ENCODE results near the gene KAZN.

KAZN gene

GRCh38 chr1:14713077-14713476 is 114.6 kb downstream of the KAZN start:
- no peak overlapping the region for H3K4me3 ChIP-seq (ENCODE audit: low read depth, low read length)
- TF ChIP-seq CTCF (IDR thresholded peaks at IDR 0.05; ENCODE audit: control insufficient read depth, extremely low read depth, insufficient read depth), result no peak
- no peak for DNase-seq (ENCODE audit: low read depth)

GRCh38 chr1:14715266-14715665 is 116.8 kb downstream of the KAZN start:
- H3K4me3 ChIP-seq (ENCODE audit: low read depth, low read length), result no peak overlapping the region
- no peak for TF ChIP-seq CTCF (IDR thresholded peaks at IDR 0.05; ENCODE audit: control insufficient read depth, extremely low read depth, insufficient read depth)
- DNase-seq (ENCODE audit: low read depth), result no peak

GRCh38 chr1:14715802-14716201 is 117.3 kb downstream of the KAZN start:
- no peak overlapping the region for H3K4me3 ChIP-seq (ENCODE audit: low read depth, low read length)
- no peak for DNase-seq (ENCODE audit: low read depth)
- no peak for TF ChIP-seq CTCF (IDR thresholded peaks at IDR 0.05; ENCODE audit: control insufficient read depth, extremely low read depth, insufficient read depth)

- no peak overlapping the region for H3K4me3 ChIP-seq (ENCODE audit: low read depth, low read length)
- no peak for DNase-seq (ENCODE audit: low read depth)
- no peak for TF ChIP-seq CTCF (IDR thresholded peaks at IDR 0.05; ENCODE audit: control insufficient read depth, extremely low read depth, insufficient read depth)
Observed at GRCh38 chr1:14716474-14716873, 118.0 kb downstream of the KAZN start.

GRCh38 chr1:14718476-14718875 is 120.0 kb downstream of the KAZN start:
- no peak for TF ChIP-seq CTCF (IDR thresholded peaks at IDR 0.05; ENCODE audit: control insufficient read depth, extremely low read depth, insufficient read depth)
- DNase-seq (ENCODE audit: low read depth), result no peak
- no peak overlapping the region for H3K4me3 ChIP-seq (ENCODE audit: low read depth, low read length)

GRCh38 chr1:14723401-14723800 is 124.9 kb downstream of the KAZN start:
- no peak for TF ChIP-seq CTCF (IDR thresholded peaks at IDR 0.05; ENCODE audit: control insufficient read depth, extremely low read depth, insufficient read depth)
- no peak for DNase-seq (ENCODE audit: low read depth)
- no peak overlapping the region for H3K4me3 ChIP-seq (ENCODE audit: low read depth, low read length)

GRCh38 chr1:14724246-14724645 is 125.8 kb downstream of the KAZN start:
- DNase-seq (ENCODE audit: low read depth), result no peak
- no peak for TF ChIP-seq CTCF (IDR thresholded peaks at IDR 0.05; ENCODE audit: control insufficient read depth, extremely low read depth, insufficient read depth)
- no peak overlapping the region for H3K4me3 ChIP-seq (ENCODE audit: low read depth, low read length)

All from LNCaP clone FGC (cell line).